K562 (cell line): Measurements from ENCODE around the gene PLCD4. TPM values are rescaled to one million over a fixed set of nuclear protein-coding genes. Genes with fewer than 3 reads are reported as not detected.

ENCODE experiments used
- DLX4 ChIP-seq: fragments of 250-450 bp; sonication (Bioruptor Pico); IDR thresholded peaks from 2 replicates; pipeline ENCODE4 v1.6.1; 2021; ENCODE audit warnings: mild to moderate bottlenecking
- NR2C2 ChIP-seq, 2 experiments: fragments of 200-800 bp in 1 of 2; sonication (Bioruptor generic) in 1 of 2; sonication (generic) in 1 of 2; formaldehyde crosslinking in 1 of 2; IDR thresholded peaks; 2 replicates each; pipeline versions ENCODE4 v1.6.1 to v1.8.0; 2016 to 2022; ENCODE audit warnings: mild to moderate bottlenecking in 1 of 2, missing compliant biosample characterization in 1 of 2, missing genetic modification characterization in 1 of 2, missing genetic modification reagents in 1 of 2
- PCBP2 ChIP-seq: fragments of 200-400 bp; formaldehyde crosslinking; IDR thresholded peaks from 2 replicates; pipeline ENCODE4 v1.6.1; 2018; ENCODE audit warnings: low read length, low read depth, mild to moderate bottlenecking, moderate library complexity; ENCODE audit not compliant: poor library complexity, severe bottlenecking
- PML ChIP-seq: IDR thresholded peaks from 2 replicates; pipeline ENCODE4 v1.6.1; 2012; ENCODE audit warnings: low read length, inconsistent platforms
- PRDM10 ChIP-seq: fragments of 450-650 bp; IDR thresholded peaks from 2 replicates; pipeline ENCODE4 v1.6.1; 2018; ENCODE audit not compliant: partially characterized antibody
- XRCC4 ChIP-seq: IDR thresholded peaks from one replicate; pipeline ENCODE4 v1.6.1; 2011; ENCODE audit not compliant: insufficient read depth, insufficient read length; ENCODE audit errors: extremely low read depth
- XRCC5 ChIP-seq: fragments of 200-400 bp; formaldehyde crosslinking; IDR thresholded peaks from 2 replicates; pipeline ENCODE4 v1.6.1; 2017; ENCODE audit warnings: low read depth, mild to moderate bottlenecking, low read length
- ZBTB33 ChIP-seq: sonication (generic); formaldehyde crosslinking; IDR thresholded peaks from 2 replicates; pipeline ENCODE4 v1.8.1; 2023; ENCODE audit warnings: mild to moderate bottlenecking, missing genetic modification reagents
- polyA plus RNA-seq, 8 experiments: library from polyadenylated mRNA; depleted of rRNA in 4 of 8; stranded (reverse) in 5 of 8; unstranded in 3 of 8; fragments of >200 nt; fragmentation: Nextera tagmentation in 2 of 8; fragmentation: Illumina TruSeq in 1 of 8; extraction: Ambion mirVana in 2 of 8; extraction: Trizol in 1 of 8; gene quantifications; 2 replicates each; pipeline versions ENCODE4 v1.2.1 to v1.2.3, GENCODE V29; 2011 to 2014; ENCODE audit warnings: inconsistent platforms in 1 of 8, missing spikeins in 1 of 8
- total RNA-seq, 7 experiments: library from RNA; depleted of rRNA in 6 of 7; stranded (reverse); fragments of >200 nt in 6 of 7; fragmentation: Illumina TruSeq in 2 of 7; extraction: Trizol in 2 of 7; gene quantifications; 2 replicates each; pipeline versions ENCODE4 v1.2.1 to v1.2.3, GENCODE V29; 2011 to 2021; ENCODE audit warnings: low replicate concordance in 1 of 7
- TF ChIP-seq, protein P1 (sequence below), 2 experiments: fragments of 450-650 bp; IDR thresholded peaks; 2 replicates each; pipeline ENCODE4 v1.6.1; 2018; ENCODE audit warnings: mild to moderate bottlenecking in 2 of 2, low read depth in 1 of 2; ENCODE audit not compliant: partially characterized antibody in 2 of 2
- TF ChIP-seq, protein P2 (sequence below): fragments of 250-450 bp; sonication (Bioruptor Pico); IDR thresholded peaks from 2 replicates; pipeline ENCODE4 v1.4.0; 2020; ENCODE audit warnings: mild to moderate bottlenecking, moderate library complexity

Gene PLCD4
- total and polyA plus RNA-seq, 9 of the 15 experiments (the other 6 are each of a cell fraction or from before 2014, with no cell fraction given), result 0.13 to 0.38 TPM; not detected in 7

DNA sequence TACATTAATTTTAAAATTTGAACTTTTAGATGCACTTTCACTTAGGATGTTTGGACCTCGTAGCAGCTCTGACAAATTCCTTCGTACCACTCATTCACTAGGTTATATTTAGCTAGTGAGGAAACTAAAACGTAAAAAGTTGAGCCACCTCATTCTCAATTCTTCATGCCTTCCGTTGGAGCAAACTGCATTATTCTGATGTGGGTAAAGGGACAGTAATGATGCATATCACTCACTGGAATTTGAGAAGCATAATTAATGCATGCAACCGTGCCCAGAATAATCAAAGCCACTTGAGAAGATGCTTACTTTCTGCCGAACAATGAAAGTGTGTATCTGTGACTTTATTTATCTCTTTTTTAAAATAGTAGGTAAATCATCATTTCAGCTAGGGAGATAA lies 36.8 kb upstream of the PLCD4 start (continued):
- TF ChIP-seq, protein P1, sequence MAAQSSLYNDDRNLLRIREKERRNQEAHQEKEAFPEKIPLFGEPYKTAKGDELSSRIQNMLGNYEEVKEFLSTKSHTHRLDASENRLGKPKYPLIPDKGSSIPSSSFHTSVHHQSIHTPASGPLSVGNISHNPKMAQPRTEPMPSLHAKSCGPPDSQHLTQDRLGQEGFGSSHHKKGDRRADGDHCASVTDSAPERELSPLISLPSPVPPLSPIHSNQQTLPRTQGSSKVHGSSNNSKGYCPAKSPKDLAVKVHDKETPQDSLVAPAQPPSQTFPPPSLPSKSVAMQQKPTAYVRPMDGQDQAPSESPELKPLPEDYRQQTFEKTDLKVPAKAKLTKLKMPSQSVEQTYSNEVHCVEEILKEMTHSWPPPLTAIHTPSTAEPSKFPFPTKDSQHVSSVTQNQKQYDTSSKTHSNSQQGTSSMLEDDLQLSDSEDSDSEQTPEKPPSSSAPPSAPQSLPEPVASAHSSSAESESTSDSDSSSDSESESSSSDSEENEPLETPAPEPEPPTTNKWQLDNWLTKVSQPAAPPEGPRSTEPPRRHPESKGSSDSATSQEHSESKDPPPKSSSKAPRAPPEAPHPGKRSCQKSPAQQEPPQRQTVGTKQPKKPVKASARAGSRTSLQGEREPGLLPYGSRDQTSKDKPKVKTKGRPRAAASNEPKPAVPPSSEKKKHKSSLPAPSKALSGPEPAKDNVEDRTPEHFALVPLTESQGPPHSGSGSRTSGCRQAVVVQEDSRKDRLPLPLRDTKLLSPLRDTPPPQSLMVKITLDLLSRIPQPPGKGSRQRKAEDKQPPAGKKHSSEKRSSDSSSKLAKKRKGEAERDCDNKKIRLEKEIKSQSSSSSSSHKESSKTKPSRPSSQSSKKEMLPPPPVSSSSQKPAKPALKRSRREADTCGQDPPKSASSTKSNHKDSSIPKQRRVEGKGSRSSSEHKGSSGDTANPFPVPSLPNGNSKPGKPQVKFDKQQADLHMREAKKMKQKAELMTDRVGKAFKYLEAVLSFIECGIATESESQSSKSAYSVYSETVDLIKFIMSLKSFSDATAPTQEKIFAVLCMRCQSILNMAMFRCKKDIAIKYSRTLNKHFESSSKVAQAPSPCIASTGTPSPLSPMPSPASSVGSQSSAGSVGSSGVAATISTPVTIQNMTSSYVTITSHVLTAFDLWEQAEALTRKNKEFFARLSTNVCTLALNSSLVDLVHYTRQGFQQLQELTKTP (IDR thresholded peaks at IDR 0.05; ENCODE audit: low read depth in 1 of 2, partially characterized antibody in 2 of 2), result no peak
- TF ChIP-seq, protein P2, sequence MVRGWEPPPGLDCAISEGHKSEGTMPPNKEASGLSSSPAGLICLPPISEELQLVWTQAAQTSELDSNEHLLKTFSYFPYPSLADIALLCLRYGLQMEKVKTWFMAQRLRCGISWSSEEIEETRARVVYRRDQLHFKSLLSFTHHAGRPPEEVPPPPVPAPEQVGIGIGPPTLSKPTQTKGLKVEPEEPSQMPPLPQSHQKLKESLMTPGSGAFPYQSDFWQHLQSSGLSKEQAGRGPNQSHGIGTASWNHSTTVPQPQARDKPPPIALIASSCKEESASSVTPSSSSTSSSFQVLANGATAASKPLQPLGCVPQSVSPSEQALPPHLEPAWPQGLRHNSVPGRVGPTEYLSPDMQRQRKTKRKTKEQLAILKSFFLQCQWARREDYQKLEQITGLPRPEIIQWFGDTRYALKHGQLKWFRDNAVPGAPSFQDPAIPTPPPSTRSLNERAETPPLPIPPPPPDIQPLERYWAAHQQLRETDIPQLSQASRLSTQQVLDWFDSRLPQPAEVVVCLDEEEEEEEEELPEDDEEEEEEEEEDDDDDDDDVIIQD (CRISPR knock-in tag), result no peak
- TF ChIP-seq DLX4 (CRISPR knock-in tag), result no peak
- TF ChIP-seq PML, result no peak
- no peak for TF ChIP-seq ZBTB33 (CRISPR knock-in tag)
- no peak for TF ChIP-seq PRDM10
- TF ChIP-seq XRCC4, result no peak
- no peak for TF ChIP-seq NR2C2 (CRISPR knock-in tag; IDR thresholded peaks at IDR 0.05)
- TF ChIP-seq NR2C2 (tag; IDR thresholded peaks at IDR 0.05), result no peak
- TF ChIP-seq PCBP2, result no peak
- TF ChIP-seq XRCC5, result no peak
